Sigmoid colon (tissue), 3 donors: Measurements from ENCODE around the gene TEX261.

Experiments
- POLR2A ChIP-seq, 2 donors: fragments of 450-650 bp; IDR thresholded peaks; one replicate each; pipeline ENCODE4 v1.6.1; 2016; ENCODE audit warnings: antibody characterized with exemption in 2 of 2, mild to moderate bottlenecking in 2 of 2, moderate library complexity in 2 of 2
- TF ChIP-seq, protein P1 (sequence below), 4 experiments: fragments of 450-650 bp in 3 of 4; fragments of 200-600 bp in 1 of 4; IDR thresholded peaks; one replicate each; pipeline ENCODE4 v1.5.1; 2016 to 2019; ENCODE audit warnings: antibody characterized with exemption in 4 of 4, mild to moderate bottlenecking in 3 of 4, moderate library complexity in 2 of 4

- TF ChIP-seq POLR2A (IDR thresholded peaks at IDR 0.05): no peak
- TF ChIP-seq, protein P1, sequence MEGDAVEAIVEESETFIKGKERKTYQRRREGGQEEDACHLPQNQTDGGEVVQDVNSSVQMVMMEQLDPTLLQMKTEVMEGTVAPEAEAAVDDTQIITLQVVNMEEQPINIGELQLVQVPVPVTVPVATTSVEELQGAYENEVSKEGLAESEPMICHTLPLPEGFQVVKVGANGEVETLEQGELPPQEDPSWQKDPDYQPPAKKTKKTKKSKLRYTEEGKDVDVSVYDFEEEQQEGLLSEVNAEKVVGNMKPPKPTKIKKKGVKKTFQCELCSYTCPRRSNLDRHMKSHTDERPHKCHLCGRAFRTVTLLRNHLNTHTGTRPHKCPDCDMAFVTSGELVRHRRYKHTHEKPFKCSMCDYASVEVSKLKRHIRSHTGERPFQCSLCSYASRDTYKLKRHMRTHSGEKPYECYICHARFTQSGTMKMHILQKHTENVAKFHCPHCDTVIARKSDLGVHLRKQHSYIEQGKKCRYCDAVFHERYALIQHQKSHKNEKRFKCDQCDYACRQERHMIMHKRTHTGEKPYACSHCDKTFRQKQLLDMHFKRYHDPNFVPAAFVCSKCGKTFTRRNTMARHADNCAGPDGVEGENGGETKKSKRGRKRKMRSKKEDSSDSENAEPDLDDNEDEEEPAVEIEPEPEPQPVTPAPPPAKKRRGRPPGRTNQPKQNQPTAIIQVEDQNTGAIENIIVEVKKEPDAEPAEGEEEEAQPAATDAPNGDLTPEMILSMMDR (IDR thresholded peaks at IDR 0.05): no peak
Measured at GRCh38 chr2:70986499-70987189, 8.0 kb downstream of the TEX261 start.
